ENCODE measurements around the gene GPR162. TPM values are rescaled to one million over a fixed set of nuclear protein-coding genes. Genes with fewer than 3 reads are reported as not detected.

The GPR162 gene
- total RNA-seq, 1 experiment from 2014 or later = 6.1 TPM

DNA sequence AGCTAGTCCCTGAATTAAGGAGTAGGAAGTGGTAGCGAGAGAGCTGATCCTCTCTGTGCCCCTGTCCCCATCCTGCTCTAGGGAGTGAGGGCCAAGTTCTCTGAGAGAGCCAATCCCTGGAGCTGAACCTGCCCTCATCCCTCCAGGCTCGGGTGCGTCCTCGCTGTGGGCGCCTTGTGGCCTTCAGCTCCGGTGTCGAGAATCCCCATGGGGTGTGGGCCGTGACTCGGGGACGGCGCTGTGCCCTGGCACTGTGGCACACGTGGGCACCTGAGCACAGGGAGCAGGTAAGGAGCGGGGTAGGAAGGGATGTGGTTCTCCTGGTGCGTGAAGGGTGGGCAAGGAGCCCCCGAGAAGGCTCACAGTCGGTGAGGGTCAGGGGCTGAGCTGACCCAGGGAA, 17.2 kb downstream of the GPR162 start:
- Mint-ChIP-seq H3K9me3 (no peaks in the 10 kb centered on the region; a peak in 1 of 5 replicates), H3K4me3 (no peak overlapping the region), H3K27me3 (ENCODE audit: low read depth) (no peaks in the 10 kb centered on the region), H3K36me3 (ENCODE audit: insufficient read depth in 1 of 3, low read depth in 3 of 3) (peaks cover 30 to 72% (median 71%) of the 10 kb centered on the region in 3 experiments; a peak in 6 of 7 replicates), H3K4me1 (peaks cover 4 to 28% of the 10 kb centered on the region in 2 experiments; a peak in 3 of 4 replicates), H3K27ac (peak overlapping the region in 1 of 3 experiments; percentile 92; a peak in 2 of 7 replicates)
- no peak overlapping the region for H4K5ac ChIP-seq (ENCODE audit: insufficient read length, low read depth, low read length)
- H3K4me2 ChIP-seq (ENCODE audit: insufficient read depth, insufficient read length, low read length) = no peak overlapping the region
- no peak overlapping the region for H2BK5ac ChIP-seq (ENCODE audit: insufficient read length, low read length)
- no peak for DNase-seq
- no peak overlapping the region for H2BK12ac ChIP-seq (ENCODE audit: insufficient read length, low read depth, low read length)
- no peak overlapping the region for H3K56ac ChIP-seq (ENCODE audit: insufficient read length, low read depth, low read length)
- no peak overlapping the region for H3T11ph ChIP-seq (ENCODE audit: low read length)
- H3K9ac ChIP-seq (ENCODE audit: extremely low read depth, insufficient read length, low read length) = no peak overlapping the region
- no peaks in the 10 kb centered on the region for H3K23me2 ChIP-seq (ENCODE audit: insufficient read length, low read depth, low read length, poor library complexity, severe bottlenecking)
- no peak overlapping the region for H4K91ac ChIP-seq (ENCODE audit: insufficient read length, low read depth, low read length)
- no peak overlapping the region for H3K27ac ChIP-seq (ENCODE audit: insufficient read length, low read depth, low read length)
- H4K8ac ChIP-seq (replicated peaks; ENCODE audit: insufficient read length, low read depth, low read length) = no peak overlapping the region
- no peak overlapping the region for H3K14ac ChIP-seq (ENCODE audit: insufficient read depth, low read length)
- no peaks in the 10 kb centered on the region for H3K79me1 ChIP-seq (ENCODE audit: insufficient read depth, low read depth, low read length, poor library complexity, severe bottlenecking)
- no peak overlapping the region for H2BK120ac ChIP-seq (ENCODE audit: low read depth, low read length, poor library complexity, severe bottlenecking)
- no peak overlapping the region for H3K23ac ChIP-seq (ENCODE audit: insufficient read length, low read depth, low read length)
- no CpG with 5 or more reads among the region's 16 CpGs for WGBS (ENCODE audit: extremely low coverage, insufficient read length, low lambda C conversion rate)
- H3K4me1 ChIP-seq (ENCODE audit: insufficient read depth, low read length) = no peaks in the 10 kb centered on the region
- H3K9me3 ChIP-seq (ENCODE audit: control insufficient read depth, low read depth, low read length) = no peaks in the 10 kb centered on the region
- no peak overlapping the region for H3K4ac ChIP-seq (ENCODE audit: low read depth, low read length)
- no peaks in the 10 kb centered on the region for H4K20me1 ChIP-seq (ENCODE audit: control insufficient read depth, insufficient read depth, insufficient read length)
- H3K18ac ChIP-seq (ENCODE audit: insufficient read length, low read depth, low read length) = no peak overlapping the region
- no peak overlapping the region for H2BK20ac ChIP-seq (ENCODE audit: low read depth, low read length, poor library complexity, severe bottlenecking)
- H3K79me2 ChIP-seq (ENCODE audit: insufficient read depth, low read length) = no peaks in the 10 kb centered on the region
- no peak overlapping the region for H2BK15ac ChIP-seq (ENCODE audit: low read depth, low read length)
- TF ChIP-seq CTCF (conservative IDR thresholded peaks at IDR 0.05) = no peak
- H3K27me3 ChIP-seq (ENCODE audit: insufficient read depth, low read length) = no peaks in the 10 kb centered on the region
- no peak overlapping the region for H2AK5ac ChIP-seq (ENCODE audit: insufficient read length, low read length)
- H2AFZ ChIP-seq (ENCODE audit: low read length) = no peak overlapping the region
